ENCODE measurements around the gene CBX4.

CBX4 gene

GRCh38 chr17:79810130-79811010 is 28.9 kb downstream of the CBX4 start (continued):
- TF ChIP-seq ZNF292 (tag by site-specific recombination; IDR thresholded peaks at IDR 0.05; ENCODE audit: borderline replicate concordance, low read depth) (no peak), BCL6B (tag by site-specific recombination; IDR thresholded peaks at IDR 0.05) (no peak), ZXDB (tag by site-specific recombination; IDR thresholded peaks at IDR 0.05) (no peak), ZNF596 (tag by site-specific recombination; IDR thresholded peaks at IDR 0.05) (no peak), ZNF433 (tag by site-specific recombination; IDR thresholded peaks at IDR 0.05; ENCODE audit: low read depth) (no peak), ZNF391 (tag by site-specific recombination; IDR thresholded peaks at IDR 0.05; ENCODE audit: borderline replicate concordance, low read depth) (peak; percentile 86), SCRT1 (tag by site-specific recombination; IDR thresholded peaks at IDR 0.05; ENCODE audit: borderline replicate concordance) (peak; percentile 44; the same call in 1 of the 2 replicates), ZNF211 (tag by site-specific recombination; IDR thresholded peaks at IDR 0.05; ENCODE audit: low read depth) (no peak), ZBTB1 (tag by site-specific recombination; IDR thresholded peaks at IDR 0.05) (peak; percentile 88), ZBTB21 (tag by site-specific recombination; IDR thresholded peaks at IDR 0.05) (peak; percentile 19; the same call in 1 of the 2 replicates), HOXC10 (CRISPR knock-in tag; IDR thresholded peaks at IDR 0.05) (no peak), GLIS2 (tag by site-specific recombination; IDR thresholded peaks at IDR 0.05) (peak; percentile 61), PRDM6 (tag by site-specific recombination; IDR thresholded peaks at IDR 0.05) (peak; percentile 54), ZBTB8A (tag by site-specific recombination; IDR thresholded peaks at IDR 0.05) (peak; percentile 90), ZNF48 (tag by site-specific recombination; IDR thresholded peaks at IDR 0.05) (no peak), GFI1B (tag by site-specific recombination; IDR thresholded peaks at IDR 0.05) (no peak), PRDM1 (tag by site-specific recombination; IDR thresholded peaks at IDR 0.05) (peak; percentile 58; the same call in 1 of the 2 replicates), ZFHX2 (tag by site-specific recombination; conservative IDR thresholded peaks at IDR 0.05) (peak; percentile 96), ZBTB10 (tag by site-specific recombination; IDR thresholded peaks at IDR 0.05) (peak; percentile 98), KLF9 (tag by site-specific recombination; IDR thresholded peaks at IDR 0.05; ENCODE audit: low read depth) (peak; percentile 81), WT1 (tag by site-specific recombination; IDR thresholded peaks at IDR 0.05) (peak; percentile 61)
- TF ChIP-seq, protein P1, sequence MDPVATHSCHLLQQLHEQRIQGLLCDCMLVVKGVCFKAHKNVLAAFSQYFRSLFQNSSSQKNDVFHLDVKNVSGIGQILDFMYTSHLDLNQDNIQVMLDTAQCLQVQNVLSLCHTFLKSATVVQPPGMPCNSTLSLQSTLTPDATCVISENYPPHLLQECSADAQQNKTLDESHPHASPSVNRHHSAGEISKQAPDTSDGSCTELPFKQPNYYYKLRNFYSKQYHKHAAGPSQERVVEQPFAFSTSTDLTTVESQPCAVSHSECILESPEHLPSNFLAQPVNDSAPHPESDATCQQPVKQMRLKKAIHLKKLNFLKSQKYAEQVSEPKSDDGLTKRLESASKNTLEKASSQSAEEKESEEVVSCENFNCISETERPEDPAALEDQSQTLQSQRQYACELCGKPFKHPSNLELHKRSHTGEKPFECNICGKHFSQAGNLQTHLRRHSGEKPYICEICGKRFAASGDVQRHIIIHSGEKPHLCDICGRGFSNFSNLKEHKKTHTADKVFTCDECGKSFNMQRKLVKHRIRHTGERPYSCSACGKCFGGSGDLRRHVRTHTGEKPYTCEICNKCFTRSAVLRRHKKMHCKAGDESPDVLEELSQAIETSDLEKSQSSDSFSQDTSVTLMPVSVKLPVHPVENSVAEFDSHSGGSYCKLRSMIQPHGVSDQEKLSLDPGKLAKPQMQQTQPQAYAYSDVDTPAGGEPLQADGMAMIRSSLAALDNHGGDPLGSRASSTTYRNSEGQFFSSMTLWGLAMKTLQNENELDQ (tag by site-specific recombination; IDR thresholded peaks at IDR 0.05; ENCODE audit: low read depth), result no peak
- TF ChIP-seq, protein P2, sequence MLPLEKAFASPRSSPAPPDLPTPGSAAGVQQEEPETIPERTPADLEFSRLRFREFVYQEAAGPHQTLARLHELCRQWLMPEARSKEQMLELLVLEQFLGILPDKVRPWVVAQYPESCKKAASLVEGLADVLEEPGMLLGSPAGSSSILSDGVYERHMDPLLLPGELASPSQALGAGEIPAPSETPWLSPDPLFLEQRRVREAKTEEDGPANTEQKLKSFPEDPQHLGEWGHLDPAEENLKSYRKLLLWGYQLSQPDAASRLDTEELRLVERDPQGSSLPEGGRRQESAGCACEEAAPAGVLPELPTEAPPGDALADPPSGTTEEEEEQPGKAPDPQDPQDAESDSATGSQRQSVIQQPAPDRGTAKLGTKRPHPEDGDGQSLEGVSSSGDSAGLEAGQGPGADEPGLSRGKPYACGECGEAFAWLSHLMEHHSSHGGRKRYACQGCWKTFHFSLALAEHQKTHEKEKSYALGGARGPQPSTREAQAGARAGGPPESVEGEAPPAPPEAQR (tag by site-specific recombination; IDR thresholded peaks at IDR 0.05), result no peak
- TF ChIP-seq, protein P3, sequence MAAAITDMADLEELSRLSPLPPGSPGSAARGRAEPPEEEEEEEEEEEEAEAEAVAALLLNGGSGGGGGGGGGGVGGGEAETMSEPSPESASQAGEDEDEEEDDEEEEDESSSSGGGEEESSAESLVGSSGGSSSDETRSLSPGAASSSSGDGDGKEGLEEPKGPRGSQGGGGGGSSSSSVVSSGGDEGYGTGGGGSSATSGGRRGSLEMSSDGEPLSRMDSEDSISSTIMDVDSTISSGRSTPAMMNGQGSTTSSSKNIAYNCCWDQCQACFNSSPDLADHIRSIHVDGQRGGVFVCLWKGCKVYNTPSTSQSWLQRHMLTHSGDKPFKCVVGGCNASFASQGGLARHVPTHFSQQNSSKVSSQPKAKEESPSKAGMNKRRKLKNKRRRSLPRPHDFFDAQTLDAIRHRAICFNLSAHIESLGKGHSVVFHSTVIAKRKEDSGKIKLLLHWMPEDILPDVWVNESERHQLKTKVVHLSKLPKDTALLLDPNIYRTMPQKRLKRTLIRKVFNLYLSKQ (tag by site-specific recombination; IDR thresholded peaks at IDR 0.05; ENCODE audit: borderline replicate concordance), result no peak
- TF ChIP-seq, protein P4, sequence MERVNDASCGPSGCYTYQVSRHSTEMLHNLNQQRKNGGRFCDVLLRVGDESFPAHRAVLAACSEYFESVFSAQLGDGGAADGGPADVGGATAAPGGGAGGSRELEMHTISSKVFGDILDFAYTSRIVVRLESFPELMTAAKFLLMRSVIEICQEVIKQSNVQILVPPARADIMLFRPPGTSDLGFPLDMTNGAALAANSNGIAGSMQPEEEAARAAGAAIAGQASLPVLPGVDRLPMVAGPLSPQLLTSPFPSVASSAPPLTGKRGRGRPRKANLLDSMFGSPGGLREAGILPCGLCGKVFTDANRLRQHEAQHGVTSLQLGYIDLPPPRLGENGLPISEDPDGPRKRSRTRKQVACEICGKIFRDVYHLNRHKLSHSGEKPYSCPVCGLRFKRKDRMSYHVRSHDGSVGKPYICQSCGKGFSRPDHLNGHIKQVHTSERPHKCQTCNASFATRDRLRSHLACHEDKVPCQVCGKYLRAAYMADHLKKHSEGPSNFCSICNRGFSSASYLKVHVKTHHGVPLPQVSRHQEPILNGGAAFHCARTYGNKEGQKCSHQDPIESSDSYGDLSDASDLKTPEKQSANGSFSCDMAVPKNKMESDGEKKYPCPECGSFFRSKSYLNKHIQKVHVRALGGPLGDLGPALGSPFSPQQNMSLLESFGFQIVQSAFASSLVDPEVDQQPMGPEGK (tag by site-specific recombination; IDR thresholded peaks at IDR 0.05), result peak; percentile 96
